OCI-LY3 (cell line): ENCODE data around the gene MAGEB16.

Experiments used
- CTCF ChIP-seq: fragments of 200-600, 300-600 bp; sonication (generic); IDR thresholded peaks from 2 replicates; pipeline ENCODE4 v1.5.1; 2014; ENCODE audit warnings: antibody characterized with exemption, low read length, low read depth
- EZH2phosphoT487 ChIP-seq: fragments of 200-600 bp; shearing (Covaris generic); IDR thresholded peaks from 2 replicates; pipeline ENCODE4 v1.6.1; 2018; ENCODE audit warnings: antibody characterized with exemption, mixed run types, low read depth

- TF ChIP-seq CTCF (no peak), EZH2phosphoT487 (no peak)
Observed at GRCh38 chrX:35842674-35843073, 44.5 kb downstream of the MAGEB16 start.
